AG10803 (cell line): ENCODE data around the gene RAET1L.
"Not testable (repeated sequence)": the region's sequence is repeated elsewhere in the genome, so short reads cannot be mapped to it uniquely, and the experiment has no call there.

ENCODE experiments used
- DNase-seq: peaks from one replicate; pipeline ENCODE4 v3.0.0; 2010; ENCODE audit warnings: low read depth
- H3K4me3 ChIP-seq: 2 replicates; pipeline ENCODE4 v1.5.1; 2011; ENCODE audit warnings: mild to moderate bottlenecking, low read length, control low read depth
- TF ChIP-seq, protein P1 (sequence below): conservative IDR thresholded peaks from 2 replicates; pipeline ENCODE4 v1.5.1; 2011; ENCODE audit warnings: mild to moderate bottlenecking, low read length, control low read depth, inconsistent platforms

The RAET1L gene

DNA sequence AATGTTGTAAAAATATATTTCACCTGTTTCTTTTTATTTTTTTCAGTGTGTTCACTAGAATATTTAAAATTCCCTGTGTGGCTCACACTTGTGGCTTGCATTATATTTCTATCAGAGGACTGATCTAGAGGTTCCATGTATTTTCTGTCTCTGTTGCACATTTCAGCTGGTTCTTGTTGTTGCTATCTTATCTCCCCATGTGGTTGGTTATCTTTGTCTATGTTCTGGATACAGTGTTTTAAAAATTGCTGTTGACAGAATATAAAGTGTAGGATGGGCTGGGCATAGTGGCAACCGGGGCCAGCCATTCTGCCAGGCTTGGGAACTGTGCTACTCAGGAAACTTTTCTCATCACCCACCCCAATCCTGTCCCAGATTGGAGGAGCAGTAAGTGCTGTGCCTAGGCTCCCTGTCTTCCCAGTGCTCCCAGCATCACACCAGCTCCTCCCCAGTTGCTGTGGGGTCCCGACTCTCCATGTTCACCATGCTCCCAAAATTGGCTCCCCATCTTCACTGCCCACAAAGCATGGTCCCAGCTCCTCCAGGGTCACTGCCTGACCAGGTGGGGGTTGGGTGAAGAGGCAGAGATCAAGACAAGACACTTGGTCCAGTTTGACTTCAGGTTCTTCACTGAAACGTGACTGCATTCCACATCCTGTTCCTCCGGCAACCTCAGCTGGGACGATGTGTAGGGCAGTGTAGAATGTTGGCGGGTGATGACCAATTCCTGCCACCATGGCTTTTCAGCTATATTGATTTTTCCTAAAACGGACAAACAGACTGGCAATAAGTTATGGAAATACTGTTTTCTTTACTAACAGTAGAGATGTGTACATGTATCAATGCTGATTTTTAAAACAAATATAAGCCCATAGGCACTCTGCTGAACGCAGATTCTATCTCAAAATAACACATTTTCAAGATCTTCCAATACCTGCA is 12.2 kb downstream of the RAET1L start:
- H3K4me3 ChIP-seq, DNase-seq: not testable (repeated sequence)

DNA sequence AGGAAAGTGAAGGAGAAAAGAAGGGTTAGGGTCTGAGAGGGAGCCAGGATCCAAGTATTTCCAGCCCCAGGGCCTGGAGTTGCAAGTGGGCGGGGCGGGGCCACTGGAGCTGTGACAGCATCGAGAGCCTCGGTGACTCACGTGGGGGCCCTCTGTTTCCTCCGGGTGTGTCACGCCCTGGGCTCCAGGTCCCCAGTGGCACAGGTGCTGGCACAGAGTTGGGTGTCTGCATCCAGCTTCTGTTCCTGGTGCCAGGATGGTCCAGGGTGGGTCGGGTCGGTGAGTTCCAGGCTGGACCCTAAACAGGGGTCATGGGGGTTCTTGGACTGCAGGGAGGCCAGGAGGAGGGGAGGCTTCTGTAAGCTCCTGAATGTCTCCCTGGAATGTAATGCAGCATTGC is 16.7 kb downstream of the RAET1L start:
- H3K4me3 ChIP-seq: no peak overlapping the region
- TF ChIP-seq, protein P1, sequence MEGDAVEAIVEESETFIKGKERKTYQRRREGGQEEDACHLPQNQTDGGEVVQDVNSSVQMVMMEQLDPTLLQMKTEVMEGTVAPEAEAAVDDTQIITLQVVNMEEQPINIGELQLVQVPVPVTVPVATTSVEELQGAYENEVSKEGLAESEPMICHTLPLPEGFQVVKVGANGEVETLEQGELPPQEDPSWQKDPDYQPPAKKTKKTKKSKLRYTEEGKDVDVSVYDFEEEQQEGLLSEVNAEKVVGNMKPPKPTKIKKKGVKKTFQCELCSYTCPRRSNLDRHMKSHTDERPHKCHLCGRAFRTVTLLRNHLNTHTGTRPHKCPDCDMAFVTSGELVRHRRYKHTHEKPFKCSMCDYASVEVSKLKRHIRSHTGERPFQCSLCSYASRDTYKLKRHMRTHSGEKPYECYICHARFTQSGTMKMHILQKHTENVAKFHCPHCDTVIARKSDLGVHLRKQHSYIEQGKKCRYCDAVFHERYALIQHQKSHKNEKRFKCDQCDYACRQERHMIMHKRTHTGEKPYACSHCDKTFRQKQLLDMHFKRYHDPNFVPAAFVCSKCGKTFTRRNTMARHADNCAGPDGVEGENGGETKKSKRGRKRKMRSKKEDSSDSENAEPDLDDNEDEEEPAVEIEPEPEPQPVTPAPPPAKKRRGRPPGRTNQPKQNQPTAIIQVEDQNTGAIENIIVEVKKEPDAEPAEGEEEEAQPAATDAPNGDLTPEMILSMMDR: no peak
- DNase-seq: no peak

DNA sequence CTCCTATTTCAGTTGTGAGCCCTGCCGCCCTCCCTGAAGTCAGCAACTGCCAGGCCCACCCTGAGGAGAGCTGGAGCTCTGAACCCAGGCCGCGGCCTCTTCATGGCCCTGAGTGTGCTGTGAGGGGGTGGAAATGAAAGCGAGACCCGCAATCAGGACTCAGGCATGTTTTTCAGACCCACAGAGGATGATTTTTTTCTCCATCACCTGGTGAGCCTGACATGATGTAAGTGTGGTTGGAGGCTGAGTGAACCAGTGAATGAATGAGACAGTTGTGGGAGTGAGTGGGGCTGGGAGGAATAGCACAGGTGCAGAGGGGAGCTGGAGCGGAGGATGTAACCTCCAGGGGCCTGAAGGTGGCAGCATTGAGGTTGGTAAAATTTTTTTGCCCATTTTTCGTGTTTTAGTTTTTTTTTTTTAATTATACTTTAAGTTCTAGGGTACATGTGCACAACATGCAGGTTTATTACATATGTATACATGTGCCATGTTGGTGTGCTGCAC is 18.3 kb downstream of the RAET1L start:
- no peak for DNase-seq
- TF ChIP-seq, protein P1: peak; percentile 66

DNA sequence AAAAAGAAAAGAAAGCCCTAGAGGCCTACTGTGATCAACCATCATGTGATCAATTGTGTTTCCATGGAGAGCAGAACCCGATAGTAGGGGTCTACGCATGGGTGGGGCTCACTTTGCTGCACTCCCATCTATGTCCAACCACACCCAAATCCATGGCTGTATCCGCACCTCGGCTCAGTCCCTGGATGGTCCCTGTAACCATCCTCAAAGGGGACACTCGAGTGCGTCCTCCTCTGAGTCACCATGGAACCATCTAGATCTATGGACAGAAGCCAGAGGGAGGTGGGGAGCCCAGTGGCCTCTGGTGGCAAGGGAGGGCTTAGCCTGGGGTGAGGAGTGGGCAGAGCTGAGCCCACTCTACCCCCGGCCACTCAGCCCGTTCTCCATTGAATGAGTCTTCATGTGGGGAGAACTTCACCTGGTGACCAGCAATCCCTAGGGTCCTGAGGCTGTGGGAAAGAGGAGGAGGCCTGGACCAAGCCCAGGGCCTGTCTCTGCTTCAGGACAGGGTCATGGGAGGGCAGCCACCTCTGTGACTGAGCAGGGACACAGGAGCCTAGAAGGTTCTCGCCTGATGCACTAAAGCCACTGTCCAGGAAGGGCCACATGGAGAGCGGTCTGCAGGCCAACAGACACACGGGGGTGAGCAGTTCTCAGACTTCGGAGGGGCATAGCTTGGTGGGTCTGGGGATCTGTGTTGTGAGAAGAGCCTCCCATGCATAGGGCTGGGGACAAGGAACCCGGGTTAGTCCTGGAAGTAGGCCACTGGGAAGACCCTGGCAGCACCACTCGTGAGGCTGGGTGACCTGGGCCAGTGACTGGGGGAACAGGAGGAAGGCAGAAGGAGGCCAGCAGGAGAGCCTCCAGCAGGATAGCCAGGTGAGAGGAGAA is 19.3 kb downstream of the RAET1L start:
- TF ChIP-seq, protein P1: no peak
- H3K4me3 ChIP-seq: peak overlapping the region; percentile 69

More for the DNA sequence above, 18.3 kb downstream of the RAET1L start:
- no peak overlapping the region for H3K4me3 ChIP-seq

DNA sequence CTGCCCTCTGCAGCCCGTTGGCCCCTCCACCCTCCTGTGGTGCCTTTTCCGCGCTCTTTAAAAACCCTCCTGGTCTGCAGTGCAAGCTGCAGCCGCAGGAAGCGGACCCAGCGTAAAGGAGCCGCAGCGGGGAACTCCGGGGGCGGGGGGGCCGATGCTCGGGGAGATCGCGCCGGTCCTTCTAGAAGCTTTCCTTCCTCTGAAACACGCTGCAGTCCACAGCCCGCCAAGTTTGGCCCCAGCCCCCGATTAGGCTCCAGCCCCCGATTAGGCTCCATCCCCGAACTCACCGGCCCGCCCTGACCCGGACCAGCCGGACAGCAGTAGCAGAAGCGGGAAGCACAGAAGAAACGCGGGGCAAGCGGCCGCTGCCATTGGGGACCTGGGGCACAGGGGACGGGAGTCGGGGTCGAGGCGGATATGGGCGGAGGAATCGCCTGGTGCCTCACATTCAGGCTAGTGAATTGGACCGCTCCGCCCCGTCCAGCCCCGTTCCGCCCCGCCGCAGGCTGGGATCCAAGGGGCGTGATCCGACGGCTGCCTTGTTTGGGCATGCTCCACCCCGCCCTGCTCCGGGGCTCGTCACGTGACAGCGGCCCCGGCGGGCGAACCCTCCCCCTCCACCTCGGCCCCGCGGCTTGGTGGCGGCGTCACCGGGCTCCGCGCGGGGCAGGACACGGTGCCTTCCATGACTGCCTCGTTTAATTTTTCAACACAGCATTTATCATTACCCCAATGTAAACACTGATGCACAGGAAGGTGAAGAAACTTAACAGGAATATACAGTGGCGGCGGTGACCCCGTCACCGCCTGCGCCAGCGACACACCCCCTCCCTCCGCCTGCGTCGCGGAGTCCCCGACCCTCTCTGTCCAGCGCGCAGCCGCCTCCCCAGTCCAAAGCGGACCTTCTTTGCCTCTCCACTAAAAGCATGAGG is 20.3 kb downstream of the RAET1L start:
- TF ChIP-seq, protein P1: peak; percentile 24
- peak; percentile 81 for DNase-seq
- peak overlapping the region; percentile 69 for H3K4me3 ChIP-seq

More for the DNA sequence above, 19.3 kb downstream of the RAET1L start:
- no peak for DNase-seq

DNA sequence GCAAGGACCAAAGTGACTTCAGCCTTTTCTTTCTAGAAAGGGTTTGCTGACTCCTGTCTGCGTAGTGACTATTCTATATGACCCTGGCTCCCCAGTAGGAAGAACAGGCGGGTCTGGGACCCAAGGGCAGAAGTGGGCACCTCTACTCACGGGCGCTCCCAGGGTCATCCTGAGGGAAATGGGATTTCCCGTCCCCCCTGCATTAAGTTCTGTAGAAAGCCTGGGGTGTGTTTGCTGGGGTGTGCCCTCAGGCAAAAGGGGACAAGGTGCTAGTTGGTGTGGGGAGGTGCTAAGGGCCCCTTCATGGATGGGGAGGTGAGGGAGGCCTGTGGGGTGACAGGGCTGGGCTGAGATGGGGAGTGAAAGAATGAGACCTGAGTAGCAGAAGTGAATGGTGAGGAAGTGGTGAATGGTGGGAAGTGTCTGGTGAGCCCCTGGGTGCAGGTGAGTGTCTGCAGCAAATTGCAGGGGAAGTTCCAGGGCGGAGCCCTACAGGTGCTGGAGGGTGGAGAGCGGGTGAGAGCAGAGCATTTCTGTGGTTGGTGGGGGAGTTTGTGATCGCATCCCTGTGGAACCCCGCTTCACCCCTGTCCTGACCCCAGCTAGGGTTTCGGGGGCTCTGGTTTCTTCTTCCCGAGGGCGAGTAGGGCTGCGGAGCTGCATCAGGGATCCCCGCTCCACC is 21.1 kb downstream of the RAET1L start:
- TF ChIP-seq, protein P1: no peak
- H3K4me3 ChIP-seq: peak overlapping the region; percentile 69
- DNase-seq: no peak

DNA sequence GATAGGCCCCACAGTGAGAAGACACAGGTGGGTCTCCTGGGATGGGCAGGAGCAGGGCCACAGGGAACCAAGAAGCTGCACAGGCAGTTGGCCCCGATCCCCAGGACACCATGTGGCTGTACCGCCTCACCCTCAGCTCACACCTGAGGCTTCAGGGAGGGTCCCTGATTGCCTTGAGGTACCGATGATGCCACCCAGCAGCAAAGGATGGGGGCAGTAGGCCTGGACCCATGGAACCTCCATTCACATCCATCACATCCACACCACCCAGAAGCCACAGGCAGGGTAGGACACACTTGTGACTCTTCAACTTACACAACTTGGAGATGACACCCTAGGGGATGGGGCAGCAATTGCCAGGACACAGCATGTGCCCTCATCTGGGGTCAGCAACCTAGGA is 21.7 kb downstream of the RAET1L start:
- not testable (repeated sequence) for H3K4me3 ChIP-seq

More for the DNA sequence above, 21.7 kb downstream of the RAET1L start:
- DNase-seq: not testable (repeated sequence)
